WTC11 (cell line): Measurements from ENCODE around the gene OCA2. TPM values are rescaled to one million over a fixed set of nuclear protein-coding genes. Genes with fewer than 3 reads are reported as not detected.

ENCODE experiments used
- ATAC-seq: fragments of 200-7000 bp; cut with Tn5 transposase; 2 replicates; pipeline ENCODE4 v1.10.0; 2021; ENCODE audit warnings: mild to moderate bottlenecking, moderate library complexity
- CTCF ChIA-PET: fragments of 300-600 bp; sonication (Branson Sonifier 250); formaldehyde crosslinking; loops from one replicate; lab custom pipeline; 2021; ENCODE audit warnings: antibody characterized with exemption; lab: Charles Lee
- POLR2A ChIA-PET: fragments of 350-600 bp; sonication (Branson Sonifier 250); formaldehyde crosslinking; loops from one replicate; lab custom pipeline; 2021; ENCODE audit warnings: antibody characterized with exemption; lab: Charles Lee
- DNase-seq: peaks from one replicate; pipeline ENCODE4 v3.0.0; 2021; ENCODE audit warnings: low spot score
- H3K27ac Mint-ChIP-seq: 2 replicates; pipeline ENCODE4 v1.8.0; 2021; ENCODE audit warnings: mixed read lengths
- H3K27me3 Mint-ChIP-seq: 2 replicates; pipeline ENCODE4 v1.8.0; 2021; ENCODE audit warnings: low read depth, mild to moderate bottlenecking, moderate library complexity, mixed read lengths
- H3K36me3 Mint-ChIP-seq: 2 replicates; pipeline ENCODE4 v1.8.0; 2021; ENCODE audit warnings: mixed read lengths
- H3K4me1 Mint-ChIP-seq: 2 replicates; pipeline ENCODE4 v1.8.0; 2022; ENCODE audit warnings: mixed read lengths
- H3K4me3 Mint-ChIP-seq: 2 replicates; pipeline ENCODE4 v1.8.0; 2021; ENCODE audit warnings: mild to moderate bottlenecking, moderate library complexity, mixed read lengths
- H3K9me3 Mint-ChIP-seq: 2 replicates; pipeline ENCODE4 v1.8.0; 2021; ENCODE audit warnings: mixed read lengths
- CBFB ChIP-seq: sonication (generic); formaldehyde crosslinking; IDR thresholded peaks from 2 replicates; pipeline ENCODE4 v1.8.1; 2022; ENCODE audit warnings: mild to moderate bottlenecking, low read depth, missing genetic modification reagents
- FOXK1 ChIP-seq: sonication (generic); formaldehyde crosslinking; IDR thresholded peaks from 2 replicates; pipeline ENCODE4 v1.8.0; 2022; ENCODE audit warnings: mild to moderate bottlenecking, moderate library complexity, missing genetic modification reagents
- MYBL2 ChIP-seq: sonication (generic); formaldehyde crosslinking; IDR thresholded peaks from 2 replicates; pipeline ENCODE4 v1.8.1; 2023; ENCODE audit warnings: mild to moderate bottlenecking, moderate library complexity, missing genetic modification reagents
- NR1H2 ChIP-seq: sonication (generic); formaldehyde crosslinking; IDR thresholded peaks from 2 replicates; pipeline ENCODE4 v1.9.0; 2021; ENCODE audit warnings: mild to moderate bottlenecking, moderate library complexity, missing genetic modification reagents
- PRRX2 ChIP-seq: fragments of 250-450 bp; sonication (Bioruptor Pico); IDR thresholded peaks from 2 replicates; pipeline ENCODE4 v1.8.0; 2021; ENCODE audit warnings: mild to moderate bottlenecking
- SMAD4 ChIP-seq: sonication (generic); formaldehyde crosslinking; IDR thresholded peaks from 2 replicates; pipeline ENCODE4 v1.8.0; 2022; ENCODE audit warnings: mild to moderate bottlenecking, missing genetic modification reagents
- SP1 ChIP-seq: sonication (generic); formaldehyde crosslinking; conservative IDR thresholded peaks from 2 replicates; pipeline ENCODE4 v1.8.1; 2022; ENCODE audit warnings: missing genetic modification reagents
- TCF7 ChIP-seq: sonication (generic); formaldehyde crosslinking; IDR thresholded peaks from 2 replicates; pipeline ENCODE4 v1.8.0; 2022; ENCODE audit warnings: mild to moderate bottlenecking, low read depth, missing genetic modification reagents, moderate library complexity
- TEAD1 ChIP-seq: sonication (generic); formaldehyde crosslinking; IDR thresholded peaks from 2 replicates; pipeline ENCODE4 v1.8.0; 2022; ENCODE audit warnings: mild to moderate bottlenecking, missing genetic modification reagents
- TEAD4 ChIP-seq: sonication (generic); formaldehyde crosslinking; IDR thresholded peaks from 2 replicates; pipeline ENCODE4 v1.8.0; 2022; ENCODE audit warnings: mild to moderate bottlenecking, missing genetic modification reagents
- ZBTB21 ChIP-seq: sonication (generic); formaldehyde crosslinking; IDR thresholded peaks from 2 replicates; pipeline ENCODE4 v1.8.1; 2023; ENCODE audit warnings: mild to moderate bottlenecking, missing genetic modification reagents, borderline replicate concordance
- ZNF232 ChIP-seq: sonication (generic); formaldehyde crosslinking; IDR thresholded peaks from 2 replicates; pipeline ENCODE4 v1.8.0; 2022; ENCODE audit warnings: mild to moderate bottlenecking, missing genetic modification reagents
- ZNF317 ChIP-seq: sonication (generic); formaldehyde crosslinking; IDR thresholded peaks from 2 replicates; pipeline ENCODE4 v1.8.1; 2023; ENCODE audit warnings: low read depth, mild to moderate bottlenecking, moderate library complexity, missing genetic modification reagents, borderline replicate concordance
- ZNF396 ChIP-seq: fragments of 250-450 bp; sonication (Bioruptor Pico); IDR thresholded peaks from 2 replicates; pipeline ENCODE4 v1.8.0; 2021; ENCODE audit warnings: mild to moderate bottlenecking, moderate library complexity, borderline replicate concordance
- ZNF423 ChIP-seq: fragments of 250-450 bp; sonication (Bioruptor Pico); IDR thresholded peaks from 2 replicates; pipeline ENCODE4 v2.1.2; 2022; ENCODE audit warnings: mild to moderate bottlenecking, moderate library complexity
- ZNF671 ChIP-seq: fragments of 250-450 bp; sonication (Bioruptor Pico); IDR thresholded peaks from 2 replicates; pipeline ENCODE4 v1.8.0; 2021; ENCODE audit warnings: mild to moderate bottlenecking
- total RNA-seq: library from RNA; stranded (reverse); gene quantifications from 3 replicates; pipeline ENCODE4 v1.2.3, GENCODE V29; 2021
- TF ChIP-seq, protein P1 (sequence below): sonication (generic); formaldehyde crosslinking; IDR thresholded peaks from 2 replicates; pipeline ENCODE4 v1.8.0; 2022; ENCODE audit warnings: mild to moderate bottlenecking, missing genetic modification reagents
- TF ChIP-seq, protein P2 (sequence below): fragments of 250-450 bp; sonication (Bioruptor Pico); IDR thresholded peaks from 2 replicates; pipeline ENCODE4 v1.9.0; 2021; ENCODE audit warnings: mild to moderate bottlenecking
- TF ChIP-seq, protein P3 (sequence below): sonication (generic); formaldehyde crosslinking; IDR thresholded peaks from 2 replicates; pipeline ENCODE4 v1.8.0; 2023; ENCODE audit warnings: missing genetic modification reagents
- TF ChIP-seq, protein P4 (sequence below): sonication (generic); formaldehyde crosslinking; IDR thresholded peaks from 2 replicates; pipeline ENCODE4 v1.8.1; 2022; ENCODE audit warnings: low read depth, missing genetic modification reagents, borderline replicate concordance
- TF ChIP-seq, protein P5 (sequence below): sonication (generic); formaldehyde crosslinking; IDR thresholded peaks from 2 replicates; pipeline ENCODE4 v1.8.1; 2023; ENCODE audit warnings: mild to moderate bottlenecking, missing genetic modification reagents

The OCA2 gene
- total RNA-seq, 1 experiment from 2014 or later: 0.39 TPM

DNA sequence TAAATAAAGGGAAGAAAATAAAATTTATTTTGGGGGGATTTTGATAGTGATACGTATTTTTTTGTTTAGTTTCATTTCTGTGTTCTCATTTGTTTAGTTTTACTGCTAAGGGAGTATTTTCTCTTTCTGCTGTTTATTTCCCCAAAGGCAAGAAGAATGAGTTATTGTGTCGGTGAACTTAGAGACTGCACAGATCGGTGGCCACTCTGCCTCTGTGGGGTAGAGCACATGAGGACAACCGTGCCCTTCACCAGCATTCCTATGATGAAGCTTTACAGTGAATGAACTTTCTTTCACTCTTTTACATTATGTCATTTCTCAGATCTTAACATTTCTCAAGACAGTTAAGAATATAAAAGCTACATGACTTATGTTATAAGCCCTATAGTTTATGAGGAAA, 214.4 kb downstream of the OCA2 start:
- ChIA-PET POLR2A (no interaction called here), CTCF (interaction anchor here (1.8 kb wide), 1 partner anchor 204 kb away, joined by 4 read pairs; no protein-coding TSS in a partner anchor)
- ATAC-seq (no peak), DNase-seq (no peak)
- no peak overlapping the region for H3K27ac Mint-ChIP-seq
- TF ChIP-seq MYBL2 (no peak), TEAD1 (no peak), ZNF396 (CRISPR knock-in tag) (no peak), PRRX2 (no peak), SMAD4 (no peak), TCF7 (CRISPR knock-in tag) (no peak), TEAD4 (CRISPR knock-in tag) (no peak), ZNF232 (CRISPR knock-in tag) (no peak), NR1H2 (CRISPR knock-in tag) (no peak), ZBTB21 (no peak), CBFB (CRISPR knock-in tag) (no peak), ZNF317 (no peak), FOXK1 (CRISPR knock-in tag) (no peak)
- TF ChIP-seq, protein P1, sequence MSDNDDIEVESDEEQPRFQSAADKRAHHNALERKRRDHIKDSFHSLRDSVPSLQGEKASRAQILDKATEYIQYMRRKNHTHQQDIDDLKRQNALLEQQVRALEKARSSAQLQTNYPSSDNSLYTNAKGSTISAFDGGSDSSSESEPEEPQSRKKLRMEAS (CRISPR knock-in tag): no peak
- TF ChIP-seq, protein P2, sequence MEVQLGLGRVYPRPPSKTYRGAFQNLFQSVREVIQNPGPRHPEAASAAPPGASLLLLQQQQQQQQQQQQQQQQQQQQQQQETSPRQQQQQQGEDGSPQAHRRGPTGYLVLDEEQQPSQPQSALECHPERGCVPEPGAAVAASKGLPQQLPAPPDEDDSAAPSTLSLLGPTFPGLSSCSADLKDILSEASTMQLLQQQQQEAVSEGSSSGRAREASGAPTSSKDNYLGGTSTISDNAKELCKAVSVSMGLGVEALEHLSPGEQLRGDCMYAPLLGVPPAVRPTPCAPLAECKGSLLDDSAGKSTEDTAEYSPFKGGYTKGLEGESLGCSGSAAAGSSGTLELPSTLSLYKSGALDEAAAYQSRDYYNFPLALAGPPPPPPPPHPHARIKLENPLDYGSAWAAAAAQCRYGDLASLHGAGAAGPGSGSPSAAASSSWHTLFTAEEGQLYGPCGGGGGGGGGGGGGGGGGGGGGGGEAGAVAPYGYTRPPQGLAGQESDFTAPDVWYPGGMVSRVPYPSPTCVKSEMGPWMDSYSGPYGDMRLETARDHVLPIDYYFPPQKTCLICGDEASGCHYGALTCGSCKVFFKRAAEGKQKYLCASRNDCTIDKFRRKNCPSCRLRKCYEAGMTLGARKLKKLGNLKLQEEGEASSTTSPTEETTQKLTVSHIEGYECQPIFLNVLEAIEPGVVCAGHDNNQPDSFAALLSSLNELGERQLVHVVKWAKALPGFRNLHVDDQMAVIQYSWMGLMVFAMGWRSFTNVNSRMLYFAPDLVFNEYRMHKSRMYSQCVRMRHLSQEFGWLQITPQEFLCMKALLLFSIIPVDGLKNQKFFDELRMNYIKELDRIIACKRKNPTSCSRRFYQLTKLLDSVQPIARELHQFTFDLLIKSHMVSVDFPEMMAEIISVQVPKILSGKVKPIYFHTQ (CRISPR knock-in tag): no peak
- TF ChIP-seq, protein P3, sequence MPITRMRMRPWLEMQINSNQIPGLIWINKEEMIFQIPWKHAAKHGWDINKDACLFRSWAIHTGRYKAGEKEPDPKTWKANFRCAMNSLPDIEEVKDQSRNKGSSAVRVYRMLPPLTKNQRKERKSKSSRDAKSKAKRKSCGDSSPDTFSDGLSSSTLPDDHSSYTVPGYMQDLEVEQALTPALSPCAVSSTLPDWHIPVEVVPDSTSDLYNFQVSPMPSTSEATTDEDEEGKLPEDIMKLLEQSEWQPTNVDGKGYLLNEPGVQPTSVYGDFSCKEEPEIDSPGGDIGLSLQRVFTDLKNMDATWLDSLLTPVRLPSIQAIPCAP: no peak
- TF ChIP-seq, protein P4, sequence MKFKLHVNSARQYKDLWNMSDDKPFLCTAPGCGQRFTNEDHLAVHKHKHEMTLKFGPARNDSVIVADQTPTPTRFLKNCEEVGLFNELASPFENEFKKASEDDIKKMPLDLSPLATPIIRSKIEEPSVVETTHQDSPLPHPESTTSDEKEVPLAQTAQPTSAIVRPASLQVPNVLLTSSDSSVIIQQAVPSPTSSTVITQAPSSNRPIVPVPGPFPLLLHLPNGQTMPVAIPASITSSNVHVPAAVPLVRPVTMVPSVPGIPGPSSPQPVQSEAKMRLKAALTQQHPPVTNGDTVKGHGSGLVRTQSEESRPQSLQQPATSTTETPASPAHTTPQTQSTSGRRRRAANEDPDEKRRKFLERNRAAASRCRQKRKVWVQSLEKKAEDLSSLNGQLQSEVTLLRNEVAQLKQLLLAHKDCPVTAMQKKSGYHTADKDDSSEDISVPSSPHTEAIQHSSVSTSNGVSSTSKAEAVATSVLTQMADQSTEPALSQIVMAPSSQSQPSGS (CRISPR knock-in tag): no peak
- H3K36me3 Mint-ChIP-seq: peaks cover 31% of the 10 kb centered on the region
- H3K9me3 Mint-ChIP-seq: peaks cover 54% of the 10 kb centered on the region
- no peak overlapping the region for H3K4me3 Mint-ChIP-seq
- peaks cover 3% of the 10 kb centered on the region; the same call in 1 of the 2 replicates for H3K27me3 Mint-ChIP-seq
- no peaks in the 10 kb centered on the region for H3K4me1 Mint-ChIP-seq

DNA sequence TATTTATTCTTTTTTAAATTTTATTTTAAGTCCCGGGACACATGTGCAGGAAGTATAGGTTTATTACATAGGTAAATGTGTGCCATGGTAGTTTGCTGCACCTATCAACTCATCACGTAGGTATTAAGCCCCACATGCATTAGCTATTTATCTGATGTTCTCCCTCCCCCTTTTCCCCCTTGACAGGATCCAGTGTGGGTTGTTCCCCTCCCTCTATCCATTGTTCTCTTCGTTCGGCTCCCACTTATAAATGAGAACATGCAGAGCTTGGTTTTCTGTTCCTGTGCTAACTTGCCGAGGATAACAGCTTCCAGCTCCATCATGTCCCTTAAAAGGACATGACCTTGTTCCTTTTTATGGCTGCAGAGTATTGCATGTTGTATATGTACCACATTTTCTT, 220.3 kb downstream of the OCA2 start:
- Mint-ChIP-seq H3K9me3 (peaks cover 14% of the 10 kb centered on the region), H3K36me3 (no peaks in the 10 kb centered on the region), H3K4me3 (no peak overlapping the region), H3K27me3 (no peaks in the 10 kb centered on the region; the same call in 1 of the 2 replicates), H3K27ac (no peak overlapping the region), H3K4me1 (no peaks in the 10 kb centered on the region)
- TF ChIP-seq SMAD4: no peak
- TF ChIP-seq SP1 (CRISPR knock-in tag): no peak
- no peak for TF ChIP-seq ZNF423 (CRISPR knock-in tag)
- TF ChIP-seq, protein P5, sequence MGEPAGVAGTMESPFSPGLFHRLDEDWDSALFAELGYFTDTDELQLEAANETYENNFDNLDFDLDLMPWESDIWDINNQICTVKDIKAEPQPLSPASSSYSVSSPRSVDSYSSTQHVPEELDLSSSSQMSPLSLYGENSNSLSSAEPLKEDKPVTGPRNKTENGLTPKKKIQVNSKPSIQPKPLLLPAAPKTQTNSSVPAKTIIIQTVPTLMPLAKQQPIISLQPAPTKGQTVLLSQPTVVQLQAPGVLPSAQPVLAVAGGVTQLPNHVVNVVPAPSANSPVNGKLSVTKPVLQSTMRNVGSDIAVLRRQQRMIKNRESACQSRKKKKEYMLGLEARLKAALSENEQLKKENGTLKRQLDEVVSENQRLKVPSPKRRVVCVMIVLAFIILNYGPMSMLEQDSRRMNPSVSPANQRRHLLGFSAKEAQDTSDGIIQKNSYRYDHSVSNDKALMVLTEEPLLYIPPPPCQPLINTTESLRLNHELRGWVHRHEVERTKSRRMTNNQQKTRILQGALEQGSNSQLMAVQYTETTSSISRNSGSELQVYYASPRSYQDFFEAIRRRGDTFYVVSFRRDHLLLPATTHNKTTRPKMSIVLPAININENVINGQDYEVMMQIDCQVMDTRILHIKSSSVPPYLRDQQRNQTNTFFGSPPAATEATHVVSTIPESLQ: no peak
- TF ChIP-seq, protein P4 (CRISPR knock-in tag): no peak
- no peak for TF ChIP-seq ZNF671
- no peak for TF ChIP-seq NR1H2 (CRISPR knock-in tag)
- DNase-seq (no peak), ATAC-seq (no peak)
- CTCF ChIA-PET: no interaction called here
- POLR2A ChIA-PET: interaction anchor here (0.5 kb wide), 1 partner anchor 17 kb away, joined by 3 read pairs; no protein-coding TSS in a partner anchor
